NOMO-1 (cell line): Measurements from ENCODE around the gene MYO3A.
"Not testable (repeated sequence)": the region's sequence is repeated elsewhere in the genome, so short reads cannot be mapped to it uniquely, and the experiment has no call there.

ENCODE experiments used
- DNase-seq, 2 experiments: peaks; one replicate each; lab custom pipeline; 2025; ENCODE audit not compliant: unreplicated experiment in 2 of 2; lab: John Stamatoyannopoulos, UW

Gene MYO3A

DNA sequence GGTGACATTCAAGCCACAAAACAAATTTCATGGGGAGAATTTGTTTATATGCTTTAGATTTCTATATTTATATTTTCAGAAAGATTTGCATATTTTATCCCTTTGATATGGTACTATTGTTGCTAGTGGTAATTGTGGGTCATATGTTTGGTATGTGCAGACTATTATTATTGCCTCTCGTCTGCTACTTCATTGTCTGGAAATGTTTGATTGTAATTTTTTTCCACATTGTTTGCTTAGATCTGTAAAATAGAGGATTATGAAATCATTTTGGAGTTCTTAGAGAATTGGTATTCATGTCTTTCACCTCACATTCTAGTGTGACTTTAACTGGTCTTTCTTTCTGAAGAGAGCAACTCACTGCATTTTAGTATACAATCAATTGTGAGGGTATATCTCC, 44.7 kb downstream of the MYO3A start:
- no peak for DNase-seq

DNA sequence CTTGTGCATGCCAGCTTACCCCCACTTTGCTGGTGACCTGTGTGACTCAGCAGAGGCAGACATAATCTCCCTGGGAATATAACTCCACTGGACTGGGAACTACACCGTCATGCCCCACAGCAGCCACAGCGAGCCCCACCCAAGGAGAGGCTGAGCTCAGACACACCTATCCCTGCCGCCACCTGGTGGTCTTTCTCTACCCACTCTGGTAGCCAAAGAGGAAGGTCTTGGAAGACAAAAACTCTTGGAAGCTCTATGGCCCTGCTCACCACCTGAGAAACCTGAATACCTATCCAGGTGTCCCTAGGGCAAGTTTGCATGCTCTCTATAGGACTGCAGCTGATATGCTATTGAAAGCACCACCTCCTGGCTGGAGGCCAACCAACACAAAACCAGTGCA, 48.1 kb downstream of the MYO3A start:
- DNase-seq: no peak

DNA sequence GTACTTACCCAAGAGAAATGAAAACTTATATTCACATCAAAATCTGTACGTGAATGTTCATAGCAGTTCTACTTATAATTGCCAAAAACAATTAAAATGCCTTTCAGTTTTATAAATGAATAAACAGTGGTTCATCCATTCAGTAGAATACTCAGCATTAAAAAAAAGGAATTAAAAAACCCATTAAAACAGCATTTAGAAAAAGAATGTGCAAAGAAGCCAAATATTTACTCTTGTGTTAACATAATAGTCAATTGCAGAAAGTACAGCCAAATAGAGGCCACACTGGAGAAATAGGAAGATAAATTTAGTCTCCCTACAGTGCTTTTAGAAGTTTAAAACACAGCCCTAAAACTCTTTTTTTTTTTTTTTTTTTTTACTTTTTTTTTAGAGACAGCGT, 54.6 kb downstream of the MYO3A start:
- no peak for DNase-seq

DNA sequence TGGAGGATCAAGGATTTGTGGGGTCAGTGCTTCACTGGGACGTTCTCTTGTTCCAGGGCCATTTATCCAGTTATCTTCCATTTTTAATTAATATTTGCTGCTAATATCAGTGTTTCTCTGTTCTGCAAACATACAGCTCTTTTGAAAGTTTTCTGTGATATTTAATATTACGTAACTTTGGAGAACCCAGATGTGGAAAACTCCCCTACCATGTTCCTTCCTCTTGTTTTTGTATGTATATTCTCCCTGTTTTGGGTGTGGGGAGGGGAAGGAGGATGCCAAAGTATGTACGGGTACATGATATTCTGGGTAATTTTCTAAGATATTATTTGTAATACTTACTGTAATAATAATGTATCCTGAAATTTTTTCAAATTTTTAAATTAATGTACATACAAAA, 55.9 kb downstream of the MYO3A start:
- no peak for DNase-seq

DNA sequence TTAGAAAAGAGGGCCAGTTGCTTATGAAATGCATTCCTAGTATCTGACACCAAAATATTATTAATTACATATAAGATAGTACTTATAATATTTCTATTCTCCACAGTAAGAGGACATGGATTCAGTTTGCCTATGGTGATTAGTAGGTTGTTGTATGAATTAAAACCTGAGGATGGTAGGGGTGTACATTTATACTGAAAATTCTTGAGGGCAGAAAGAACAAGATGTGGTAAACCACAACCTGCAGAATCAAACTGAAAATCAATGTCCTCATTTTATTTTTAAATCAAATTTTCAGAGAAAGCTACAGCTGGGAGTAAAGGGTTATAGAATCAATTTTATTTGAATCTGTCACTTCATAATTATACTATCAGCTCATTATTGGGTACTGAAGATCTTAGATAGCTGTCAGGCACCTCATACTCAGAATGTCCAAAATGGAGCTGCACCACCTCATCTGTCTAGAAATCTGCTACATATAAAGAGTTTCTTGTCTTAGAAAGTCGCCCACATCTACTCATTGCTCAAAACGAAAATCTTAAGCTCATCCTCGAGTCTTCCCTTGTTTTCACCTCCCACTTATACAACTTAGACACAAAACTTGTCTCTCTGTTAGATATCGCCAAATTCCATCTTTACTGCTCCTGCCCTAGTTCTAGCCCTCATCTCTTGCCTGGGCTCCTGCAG, 65.4 kb downstream of the MYO3A start:
- DNase-seq: no peak

DNA sequence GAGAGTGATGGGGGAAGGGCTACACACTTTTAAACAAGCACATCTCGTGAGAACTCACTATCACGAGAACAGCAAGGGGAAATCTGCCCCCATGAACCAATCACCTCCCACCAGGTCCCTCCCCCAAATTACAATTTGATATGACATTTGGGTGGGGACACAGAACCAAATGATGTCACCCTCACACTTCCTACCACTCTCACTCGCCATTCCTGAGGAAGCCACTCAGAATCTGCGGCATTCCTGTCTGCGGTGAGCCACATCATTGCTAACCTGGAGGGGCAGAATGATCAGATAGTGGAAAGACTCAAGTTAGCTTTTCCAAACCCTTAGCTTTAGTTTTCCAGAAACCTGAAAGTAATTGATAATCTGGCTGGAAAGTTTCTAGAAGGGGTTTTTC, 66.9 kb downstream of the MYO3A start:
- no peak for DNase-seq

DNA sequence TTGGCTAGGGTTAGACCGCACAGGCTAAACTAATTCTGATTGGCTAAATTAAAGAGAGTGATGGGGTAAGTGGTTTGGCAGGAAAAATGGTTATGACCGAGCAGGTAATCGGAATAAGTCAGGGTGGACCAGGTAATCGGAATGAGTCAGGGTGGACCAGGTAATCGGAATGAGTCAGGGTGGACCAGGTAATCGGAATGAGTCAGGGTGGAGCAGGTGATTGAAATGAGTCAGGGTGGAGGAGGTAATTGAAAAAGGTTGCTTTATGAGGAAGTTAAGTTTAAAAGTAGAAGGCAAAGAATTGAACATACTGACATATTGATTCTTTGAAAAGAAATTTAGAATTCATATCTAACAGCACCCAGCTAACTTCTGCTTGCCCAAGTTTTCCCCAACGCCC, 68.4 kb downstream of the MYO3A start:
- not testable (repeated sequence) for DNase-seq

DNA sequence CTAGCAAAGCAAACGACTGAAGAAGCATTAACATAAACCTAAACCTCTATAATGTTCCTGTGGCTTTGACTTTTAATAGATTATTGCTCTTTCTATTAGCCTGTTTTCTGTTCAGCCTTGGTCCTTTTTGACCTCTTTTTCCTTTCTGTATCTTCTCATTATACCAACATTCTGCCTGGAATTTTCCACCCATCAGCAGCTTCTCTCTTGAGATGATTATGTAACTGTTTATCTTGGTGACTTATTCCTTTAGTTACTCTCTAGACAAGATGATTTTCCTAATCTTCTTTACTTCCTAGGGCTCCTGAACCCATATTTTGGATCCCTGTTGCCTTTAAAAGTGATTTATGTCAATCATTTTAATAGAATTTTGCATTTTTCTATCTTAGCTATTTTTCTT, 81.1 kb downstream of the MYO3A start:
- DNase-seq: no peak

DNA sequence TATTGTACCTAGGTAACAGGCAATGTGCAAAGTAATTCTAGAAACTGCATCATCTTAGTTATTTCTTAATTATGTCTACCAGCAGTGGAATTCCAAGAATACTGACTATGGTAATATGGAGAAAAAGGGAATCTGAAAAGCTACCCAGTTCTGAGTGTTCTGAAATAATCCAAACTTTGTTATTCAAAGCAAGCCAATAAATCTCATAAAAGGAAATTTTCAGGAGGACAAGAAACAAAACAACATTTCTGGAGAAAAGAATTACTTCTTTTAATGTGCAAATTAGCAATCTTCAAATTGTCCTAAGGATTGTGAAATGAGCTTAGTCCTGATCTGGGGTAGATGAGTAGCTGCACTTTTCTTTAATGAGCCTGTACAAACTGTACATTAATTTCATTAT, 88.8 kb downstream of the MYO3A start:
- no peak for DNase-seq

DNA sequence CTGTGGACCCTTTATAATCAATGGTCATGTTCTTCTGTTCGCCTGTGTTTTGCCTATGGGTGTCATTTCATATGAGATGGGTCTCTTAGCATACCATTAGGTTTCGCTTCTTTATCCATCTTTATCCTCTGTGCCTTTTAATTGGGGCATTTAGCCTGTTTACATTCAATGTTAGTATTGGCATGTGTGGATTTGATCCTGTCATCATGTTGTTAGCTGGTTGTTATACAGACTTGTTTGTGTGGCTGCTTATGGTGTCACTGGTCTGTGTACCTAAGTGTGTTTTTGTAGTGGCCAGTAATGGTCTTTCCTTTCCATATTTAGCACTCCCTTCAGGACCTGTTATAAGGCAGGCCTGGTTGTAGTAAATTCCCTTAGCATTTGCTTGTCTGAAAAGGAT, 90.3 kb downstream of the MYO3A start:
- no peak for DNase-seq

DNA sequence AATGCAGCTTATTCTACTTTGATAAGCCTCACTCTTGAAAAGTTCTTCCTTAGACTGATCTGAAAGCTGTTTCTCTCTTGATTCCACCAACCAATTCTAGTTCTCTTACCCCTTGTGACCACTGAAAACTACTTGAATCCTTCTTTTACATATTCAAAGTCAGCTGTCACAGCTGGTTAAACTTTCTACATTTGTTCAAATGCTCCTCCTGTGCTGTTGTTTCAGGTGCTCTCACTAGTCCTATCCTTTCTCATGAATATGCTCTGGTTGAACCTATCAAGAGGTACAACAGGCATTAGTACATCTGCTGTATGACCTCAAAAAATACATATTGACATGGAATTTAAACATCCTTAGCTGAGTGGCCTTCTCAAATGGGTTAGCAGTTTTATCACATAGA, 91.5 kb downstream of the MYO3A start:
- no peak for DNase-seq

DNA sequence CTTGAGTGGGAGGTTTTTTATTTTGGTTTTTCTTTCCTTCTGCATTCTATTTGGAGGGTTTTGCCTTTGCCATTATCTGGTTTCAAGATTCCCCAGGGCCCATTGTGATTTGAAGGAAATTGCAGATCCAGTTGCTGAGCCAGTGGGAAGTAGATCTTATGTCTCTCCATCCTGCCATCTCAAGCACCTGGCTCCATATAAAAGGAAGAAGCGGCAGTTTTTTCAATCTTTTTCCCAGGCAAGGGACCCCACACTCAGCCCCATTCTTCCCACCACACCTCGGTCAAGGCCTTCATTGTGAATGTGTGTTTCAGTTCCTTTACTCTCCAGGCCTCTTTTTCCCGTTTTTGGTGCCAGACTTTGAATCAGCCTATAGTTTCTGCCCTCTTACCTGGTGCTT, 95.8 kb downstream of the MYO3A start:
- no peak for DNase-seq

DNA sequence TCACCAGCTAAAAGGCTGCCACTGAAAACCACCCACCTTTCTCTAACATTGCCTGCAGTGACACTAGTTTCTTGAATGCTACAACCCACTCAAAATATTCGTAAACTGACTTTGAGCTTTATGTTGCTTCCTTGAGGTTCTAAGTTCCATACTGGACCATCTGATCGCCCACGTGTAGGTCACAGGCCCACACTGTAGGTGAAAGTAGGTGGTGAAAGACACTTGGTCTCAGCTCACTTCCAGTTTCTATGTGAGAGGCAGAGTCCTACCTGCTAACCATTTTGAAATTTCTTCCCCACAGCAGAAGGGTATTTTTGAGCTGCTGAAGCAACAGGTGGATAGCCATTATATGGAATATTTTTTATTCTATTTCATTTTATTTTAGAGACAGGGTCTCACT, 97.3 kb downstream of the MYO3A start:
- DNase-seq: no peak

DNA sequence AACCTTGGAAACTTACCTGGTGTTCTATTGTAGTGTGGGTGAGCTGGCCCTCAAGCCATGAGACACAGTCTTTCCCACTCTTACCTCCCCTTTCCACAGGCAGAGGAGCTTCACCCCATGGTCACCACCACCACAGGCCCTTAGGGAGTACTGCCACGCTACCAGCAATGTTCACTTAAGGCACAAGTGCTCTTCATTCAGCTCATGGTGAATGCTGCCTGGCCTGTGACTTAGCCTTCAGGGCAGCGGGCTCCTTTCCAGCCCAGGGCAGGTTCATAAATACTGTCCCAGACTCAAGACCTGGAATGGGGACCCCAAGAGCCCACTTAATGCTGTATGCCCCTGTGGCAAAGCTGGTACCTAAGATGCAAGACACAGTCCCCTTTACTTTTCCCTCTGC, 109.4 kb downstream of the MYO3A start:
- no peak for DNase-seq

DNA sequence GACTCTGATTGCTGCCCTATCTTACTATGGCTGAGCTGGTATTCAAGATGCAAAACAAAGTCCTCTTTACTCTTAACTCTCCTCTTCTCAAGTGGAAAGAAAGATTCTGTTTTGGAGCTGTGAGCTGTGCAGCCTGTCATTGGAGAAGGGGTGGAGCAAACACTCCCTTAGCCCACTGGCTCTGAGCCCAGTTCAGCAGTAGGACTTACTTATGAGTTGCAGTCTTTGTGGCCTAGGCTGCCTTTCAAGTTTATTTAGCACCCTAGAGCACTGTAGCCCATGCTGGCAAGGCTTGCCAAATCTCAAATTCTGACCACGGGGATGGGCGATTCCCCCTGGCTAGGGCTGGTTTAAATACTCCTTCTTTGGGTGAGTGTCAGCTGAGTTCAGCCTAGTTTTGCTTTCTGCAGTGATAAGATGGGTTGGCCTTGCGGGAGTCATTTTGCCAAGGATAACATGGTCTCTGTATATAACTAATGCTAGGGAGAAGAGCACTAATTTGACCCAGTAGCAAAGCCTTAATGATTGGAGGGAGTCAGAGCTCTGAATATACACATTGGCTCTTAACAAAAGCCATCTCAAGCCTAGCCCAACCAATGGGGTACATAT, 110.2 kb downstream of the MYO3A start:
- DNase-seq: no peak

DNA sequence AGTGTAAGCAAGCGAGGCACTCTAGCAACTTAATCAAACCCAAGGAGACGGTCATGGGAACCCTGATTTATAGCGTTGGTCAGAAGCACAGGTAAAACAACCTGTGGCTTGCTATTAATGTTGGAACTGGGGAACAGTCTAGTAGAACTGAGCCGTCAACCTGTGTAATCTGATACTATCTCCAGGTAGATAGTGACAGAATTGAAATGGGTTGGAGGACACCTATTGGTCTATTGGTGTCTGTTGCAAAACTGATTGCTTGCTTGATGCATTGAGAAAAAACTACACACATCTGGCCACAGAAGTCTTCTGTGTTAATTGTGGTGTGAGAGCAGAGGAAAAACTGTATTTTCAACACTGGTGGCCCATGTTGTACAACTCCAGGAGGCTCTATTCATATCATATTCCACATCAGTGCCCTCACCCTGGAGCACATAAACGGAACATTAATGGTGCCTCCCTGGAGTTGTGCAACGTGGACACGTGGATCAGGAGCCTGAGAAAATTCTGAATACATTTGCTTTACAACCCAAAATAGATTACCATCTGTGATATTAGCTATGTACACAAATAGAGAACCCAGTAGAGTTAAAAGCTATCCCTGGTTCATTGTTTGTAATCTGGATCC, 112.2 kb downstream of the MYO3A start:
- no peak for DNase-seq

DNA sequence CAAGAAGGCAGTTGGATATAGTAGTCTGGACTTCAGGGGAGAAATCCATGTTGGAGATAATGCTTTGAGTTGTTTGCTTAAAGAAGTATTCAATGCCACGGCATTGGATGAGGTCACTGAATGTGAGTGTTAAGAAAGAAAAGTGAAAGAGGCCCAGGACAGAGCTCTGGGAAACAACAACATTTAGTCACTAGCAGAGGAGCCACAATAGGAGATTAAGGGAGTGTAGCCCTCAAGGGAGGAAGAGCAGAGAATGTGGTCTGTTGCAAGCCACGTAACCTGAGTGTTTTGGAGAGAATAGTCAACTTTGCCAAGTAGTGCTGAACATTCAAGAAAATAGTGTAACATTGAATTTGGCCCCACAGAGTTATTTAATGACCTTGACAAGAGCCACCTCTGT, 114.7 kb downstream of the MYO3A start:
- DNase-seq: no peak

DNA sequence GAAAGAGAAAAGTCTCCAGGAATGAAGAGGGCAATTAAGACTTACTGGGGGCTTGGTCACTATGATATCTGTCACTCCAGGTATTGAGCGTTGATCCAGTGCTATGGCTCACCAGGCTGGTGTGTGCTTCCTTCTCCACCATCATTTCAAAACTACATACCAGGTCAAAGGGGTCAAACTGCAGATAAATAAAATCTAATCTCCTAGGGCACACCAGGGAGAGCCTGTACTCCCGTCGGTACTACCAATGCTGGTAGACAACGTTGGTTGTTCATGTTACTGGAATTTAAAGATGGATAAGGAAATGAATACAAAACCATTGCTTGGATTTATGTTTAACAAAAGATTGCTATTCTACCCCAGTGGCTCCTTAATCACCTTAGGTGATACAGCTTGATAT, 118.3 kb downstream of the MYO3A start:
- DNase-seq: no peak

DNA sequence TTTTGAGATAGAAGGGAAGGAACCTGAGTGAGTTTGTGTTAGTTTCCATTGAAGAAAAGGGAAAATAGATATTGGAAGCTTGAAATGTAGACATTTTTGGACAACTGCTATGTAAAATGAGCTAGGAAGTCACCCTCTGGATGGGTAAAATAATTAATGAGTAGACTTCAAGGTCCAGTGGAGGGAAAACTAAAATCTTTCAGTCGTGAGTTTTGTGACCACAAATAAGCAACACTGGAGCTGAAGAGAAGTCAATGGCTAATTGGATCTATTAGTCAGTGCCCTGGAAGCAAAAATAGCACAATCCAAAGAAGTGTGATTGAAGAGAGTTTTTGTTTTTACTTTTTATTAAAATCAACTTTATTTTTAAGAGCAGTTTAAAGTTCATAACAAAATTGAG, 123.4 kb downstream of the MYO3A start:
- DNase-seq: no peak

DNA sequence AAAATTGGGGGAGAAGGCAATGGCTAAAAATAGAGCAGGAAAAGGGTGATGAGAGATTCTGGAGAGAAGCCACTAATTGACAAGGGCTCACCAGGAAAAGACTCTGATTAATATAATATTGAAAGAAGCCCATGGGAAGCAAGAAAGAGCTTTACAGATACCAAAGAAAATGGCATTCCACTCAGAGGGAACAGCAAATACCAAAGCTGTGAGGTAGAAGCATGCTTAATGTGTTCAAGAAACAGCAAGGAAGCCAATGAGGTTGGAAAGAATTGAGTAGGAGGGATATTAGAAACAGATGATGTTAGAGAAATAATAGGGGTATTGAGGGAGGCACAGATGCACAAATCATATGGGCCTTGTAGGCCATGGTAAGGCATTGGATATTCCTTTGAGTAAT, 130.1 kb downstream of the MYO3A start:
- no peak for DNase-seq

DNA sequence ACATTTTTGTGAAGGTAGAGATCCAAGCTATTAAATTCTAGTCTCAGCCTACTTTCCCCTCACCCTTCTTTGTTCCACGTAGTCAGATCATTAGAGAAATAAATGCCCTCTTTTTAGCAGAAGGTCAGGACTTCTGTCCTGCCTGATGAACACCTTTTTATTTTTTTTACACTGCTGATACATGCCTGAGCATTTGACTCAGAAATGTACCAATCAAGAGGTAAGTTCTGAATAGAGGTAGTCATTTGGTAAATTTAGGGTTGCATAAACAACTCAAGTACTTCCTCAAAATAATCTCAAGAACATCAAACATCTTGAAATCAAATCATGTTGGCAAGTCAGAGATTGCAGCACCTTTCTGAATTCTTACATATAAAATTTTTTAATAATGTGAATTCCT, 133.7 kb downstream of the MYO3A start:
- peak in 1 of 2 experiments; percentile 38 for DNase-seq

DNA sequence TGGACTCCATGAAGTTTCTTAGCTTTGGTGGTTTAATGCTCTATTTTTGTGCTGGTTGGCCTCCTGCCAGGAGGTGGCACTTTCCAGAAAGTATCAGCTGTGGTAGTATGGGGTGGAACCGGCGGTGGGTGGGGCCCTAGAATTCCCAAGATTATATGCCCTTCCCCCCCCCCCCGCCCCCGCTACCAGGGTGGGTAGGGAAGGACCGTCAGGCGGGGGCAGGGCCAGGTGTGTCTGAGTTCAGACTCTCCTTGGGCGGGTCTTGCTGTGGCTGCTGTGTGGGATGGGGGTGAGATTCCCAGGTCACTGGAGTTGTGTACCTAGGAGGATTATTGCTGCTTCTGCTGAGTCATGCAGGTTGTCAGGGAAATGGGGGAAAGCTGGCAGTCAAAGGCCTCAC, 146.9 kb downstream of the MYO3A start:
- not testable (repeated sequence) for DNase-seq
